ENCODE results near the gene REPIN1.

DNA sequence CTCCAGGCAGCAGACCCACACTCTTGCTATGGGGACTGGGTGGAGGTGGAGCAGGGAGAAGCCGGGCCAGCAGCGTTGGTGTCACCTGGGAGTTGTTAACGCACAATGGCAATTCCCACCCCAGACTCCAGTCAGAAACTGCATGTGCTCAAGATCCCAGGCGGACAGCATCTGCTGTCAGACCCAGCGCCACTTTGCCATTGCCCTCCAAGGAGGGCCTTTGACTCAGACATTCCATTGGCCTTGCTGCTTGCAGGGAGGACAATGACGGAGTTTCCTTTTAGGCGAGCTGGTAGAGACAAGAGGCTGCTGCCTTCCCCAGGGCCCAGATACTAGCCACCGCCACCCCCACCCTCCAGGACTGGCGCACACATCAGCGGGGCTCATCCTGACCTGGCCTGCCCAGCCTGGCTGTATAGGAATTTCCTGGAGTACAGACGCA, 45.0 kb downstream of the REPIN1 start:
- TF ChIP-seq JUND (IDR thresholded peaks at IDR 0.05) (no peak), ELF1 (IDR thresholded peaks at IDR 0.05) (no peak), RCOR1 (IDR thresholded peaks at IDR 0.05; ENCODE audit: low read length) (no peak), EZH2phosphoT487 (IDR thresholded peaks at IDR 0.05; ENCODE audit: borderline replicate concordance, low read depth) (no peak), EP300 (IDR thresholded peaks at IDR 0.05; ENCODE audit: borderline replicate concordance in 1 of 2, low read depth in 1 of 2, low read length in 1 of 2) (no peak), RFX5 (IDR thresholded peaks at IDR 0.05; ENCODE audit: low read length) (no peak), FOXM1 (IDR thresholded peaks at IDR 0.05; ENCODE audit: low read depth) (no peak), CHD2 (IDR thresholded peaks at IDR 0.05; ENCODE audit: low read length, partially characterized antibody) (no peak), SIN3A (IDR thresholded peaks at IDR 0.05; ENCODE audit: borderline replicate concordance, low read depth, low read length) (no peak), TAF1 (IDR thresholded peaks at IDR 0.05; ENCODE audit: borderline replicate concordance, low read depth, low read length) (no peak)
- TF ChIP-seq, protein P1, sequence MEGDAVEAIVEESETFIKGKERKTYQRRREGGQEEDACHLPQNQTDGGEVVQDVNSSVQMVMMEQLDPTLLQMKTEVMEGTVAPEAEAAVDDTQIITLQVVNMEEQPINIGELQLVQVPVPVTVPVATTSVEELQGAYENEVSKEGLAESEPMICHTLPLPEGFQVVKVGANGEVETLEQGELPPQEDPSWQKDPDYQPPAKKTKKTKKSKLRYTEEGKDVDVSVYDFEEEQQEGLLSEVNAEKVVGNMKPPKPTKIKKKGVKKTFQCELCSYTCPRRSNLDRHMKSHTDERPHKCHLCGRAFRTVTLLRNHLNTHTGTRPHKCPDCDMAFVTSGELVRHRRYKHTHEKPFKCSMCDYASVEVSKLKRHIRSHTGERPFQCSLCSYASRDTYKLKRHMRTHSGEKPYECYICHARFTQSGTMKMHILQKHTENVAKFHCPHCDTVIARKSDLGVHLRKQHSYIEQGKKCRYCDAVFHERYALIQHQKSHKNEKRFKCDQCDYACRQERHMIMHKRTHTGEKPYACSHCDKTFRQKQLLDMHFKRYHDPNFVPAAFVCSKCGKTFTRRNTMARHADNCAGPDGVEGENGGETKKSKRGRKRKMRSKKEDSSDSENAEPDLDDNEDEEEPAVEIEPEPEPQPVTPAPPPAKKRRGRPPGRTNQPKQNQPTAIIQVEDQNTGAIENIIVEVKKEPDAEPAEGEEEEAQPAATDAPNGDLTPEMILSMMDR (IDR thresholded peaks at IDR 0.05): no peak
- TF ChIP-seq, protein P2, sequence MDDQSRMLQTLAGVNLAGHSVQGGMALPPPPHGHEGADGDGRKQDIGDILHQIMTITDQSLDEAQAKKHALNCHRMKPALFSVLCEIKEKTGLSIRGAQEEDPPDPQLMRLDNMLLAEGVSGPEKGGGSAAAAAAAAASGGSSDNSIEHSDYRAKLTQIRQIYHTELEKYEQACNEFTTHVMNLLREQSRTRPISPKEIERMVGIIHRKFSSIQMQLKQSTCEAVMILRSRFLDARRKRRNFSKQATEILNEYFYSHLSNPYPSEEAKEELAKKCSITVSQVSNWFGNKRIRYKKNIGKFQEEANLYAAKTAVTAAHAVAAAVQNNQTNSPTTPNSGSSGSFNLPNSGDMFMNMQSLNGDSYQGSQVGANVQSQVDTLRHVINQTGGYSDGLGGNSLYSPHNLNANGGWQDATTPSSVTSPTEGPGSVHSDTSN (IDR thresholded peaks at IDR 0.05): no peak
- TF ChIP-seq, protein P3, sequence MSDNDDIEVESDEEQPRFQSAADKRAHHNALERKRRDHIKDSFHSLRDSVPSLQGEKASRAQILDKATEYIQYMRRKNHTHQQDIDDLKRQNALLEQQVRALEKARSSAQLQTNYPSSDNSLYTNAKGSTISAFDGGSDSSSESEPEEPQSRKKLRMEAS (IDR thresholded peaks at IDR 0.05; ENCODE audit: low read depth): no peak
- TF ChIP-seq, protein P4, sequence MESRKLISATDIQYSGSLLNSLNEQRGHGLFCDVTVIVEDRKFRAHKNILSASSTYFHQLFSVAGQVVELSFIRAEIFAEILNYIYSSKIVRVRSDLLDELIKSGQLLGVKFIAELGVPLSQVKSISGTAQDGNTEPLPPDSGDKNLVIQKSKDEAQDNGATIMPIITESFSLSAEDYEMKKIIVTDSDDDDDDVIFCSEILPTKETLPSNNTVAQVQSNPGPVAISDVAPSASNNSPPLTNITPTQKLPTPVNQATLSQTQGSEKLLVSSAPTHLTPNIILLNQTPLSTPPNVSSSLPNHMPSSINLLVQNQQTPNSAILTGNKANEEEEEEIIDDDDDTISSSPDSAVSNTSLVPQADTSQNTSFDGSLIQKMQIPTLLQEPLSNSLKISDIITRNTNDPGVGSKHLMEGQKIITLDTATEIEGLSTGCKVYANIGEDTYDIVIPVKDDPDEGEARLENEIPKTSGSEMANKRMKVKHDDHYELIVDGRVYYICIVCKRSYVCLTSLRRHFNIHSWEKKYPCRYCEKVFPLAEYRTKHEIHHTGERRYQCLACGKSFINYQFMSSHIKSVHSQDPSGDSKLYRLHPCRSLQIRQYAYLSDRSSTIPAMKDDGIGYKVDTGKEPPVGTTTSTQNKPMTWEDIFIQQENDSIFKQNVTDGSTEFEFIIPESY (IDR thresholded peaks at IDR 0.05; ENCODE audit: borderline replicate concordance, low read depth): no peak
